ENCODE data around the gene CWC15.
"Not testable (repeated sequence)": the region's sequence is repeated elsewhere in the genome, so short reads cannot be mapped to it uniquely, and the experiment has no call there.

CWC15 gene

DNA sequence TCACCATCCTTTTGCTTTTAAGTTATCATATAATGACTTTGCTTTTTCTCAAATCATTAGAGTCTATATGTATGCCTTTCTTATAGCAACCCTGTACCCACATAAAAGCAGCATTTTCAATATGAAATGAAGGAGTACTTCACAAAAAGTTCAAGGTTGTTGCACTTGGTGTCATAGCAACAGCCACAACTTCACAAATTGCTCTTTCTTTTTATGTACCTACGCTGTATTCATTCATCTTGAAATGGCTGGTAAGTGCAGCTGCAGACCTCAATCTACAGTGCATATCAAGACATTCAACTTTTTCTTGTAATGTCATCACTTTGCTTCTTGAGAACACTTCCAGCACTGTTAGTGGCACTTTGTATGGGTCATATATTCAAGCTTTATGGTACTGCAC, 18.6 kb downstream of the CWC15 start:
- DNase-seq (ENCODE audit: low read depth), result no peak

DNA sequence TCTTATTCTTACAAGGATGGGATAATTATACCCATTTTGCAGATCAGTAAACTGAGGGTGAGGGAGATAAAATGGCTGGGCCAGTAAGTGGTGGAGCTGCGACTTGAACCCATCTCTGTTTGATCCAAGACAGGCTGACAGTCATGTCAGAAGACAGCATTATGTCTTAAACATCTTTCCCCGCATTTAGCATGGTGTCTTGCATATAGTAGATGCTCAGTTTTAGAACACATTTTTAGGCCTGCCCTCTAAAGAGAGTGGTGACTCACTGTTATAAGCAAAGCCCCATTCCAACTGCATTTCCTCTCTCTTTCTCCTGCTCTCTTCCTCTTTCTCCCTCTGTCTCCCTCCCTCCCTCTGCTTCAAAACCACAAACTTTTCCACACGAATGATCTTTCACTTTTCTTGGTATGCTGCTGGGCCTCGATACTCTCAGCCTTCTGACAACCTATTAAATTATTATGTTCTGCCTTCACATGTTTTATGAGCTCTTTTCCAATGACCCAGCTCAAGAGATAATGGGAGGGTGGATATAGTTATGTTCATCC, 25.2 kb downstream of the CWC15 start:
- peak; percentile 65 for DNase-seq (ENCODE audit: low read depth)

DNA sequence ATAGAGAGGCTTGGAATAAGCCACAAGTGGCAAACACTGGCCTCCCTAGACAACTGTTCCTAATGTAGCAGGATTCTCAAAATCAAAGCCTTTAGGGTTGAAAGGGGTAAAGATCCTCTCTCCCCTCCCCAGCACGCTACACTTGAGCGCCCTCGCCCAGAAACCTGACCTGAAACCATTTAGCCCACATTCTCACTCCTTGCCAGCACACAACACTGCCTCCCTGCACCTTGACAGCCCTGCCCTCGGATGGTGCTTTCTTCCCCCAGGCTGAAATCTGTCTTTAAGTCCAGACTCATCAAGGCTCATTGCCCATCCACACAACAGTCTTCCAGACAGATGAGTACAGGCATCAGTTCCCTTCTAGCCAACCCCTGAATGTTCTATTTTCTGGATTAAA, 26.5 kb downstream of the CWC15 start:
- no peak for DNase-seq (ENCODE audit: low read depth)

DNA sequence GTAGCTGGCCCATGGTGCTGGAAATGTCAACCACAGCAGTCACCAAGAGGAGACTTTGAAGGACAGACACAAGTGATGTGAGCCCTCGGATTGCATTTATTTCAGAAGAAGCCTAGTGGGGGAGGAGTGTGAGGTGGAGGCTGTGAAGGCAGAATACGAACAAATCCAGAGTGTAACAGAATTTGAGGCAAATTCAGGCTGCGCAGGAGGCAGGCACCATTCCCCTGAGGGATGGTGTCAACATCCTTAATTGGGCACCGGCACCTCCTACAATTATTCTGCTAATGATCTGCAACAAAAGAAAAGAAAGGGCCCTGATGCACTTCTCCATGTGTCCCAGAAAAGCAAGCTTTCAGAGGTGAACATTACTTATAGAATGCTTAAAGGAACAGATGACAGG, 32.2 kb downstream of the CWC15 start:
- no peak for DNase-seq (ENCODE audit: low read depth)

DNA sequence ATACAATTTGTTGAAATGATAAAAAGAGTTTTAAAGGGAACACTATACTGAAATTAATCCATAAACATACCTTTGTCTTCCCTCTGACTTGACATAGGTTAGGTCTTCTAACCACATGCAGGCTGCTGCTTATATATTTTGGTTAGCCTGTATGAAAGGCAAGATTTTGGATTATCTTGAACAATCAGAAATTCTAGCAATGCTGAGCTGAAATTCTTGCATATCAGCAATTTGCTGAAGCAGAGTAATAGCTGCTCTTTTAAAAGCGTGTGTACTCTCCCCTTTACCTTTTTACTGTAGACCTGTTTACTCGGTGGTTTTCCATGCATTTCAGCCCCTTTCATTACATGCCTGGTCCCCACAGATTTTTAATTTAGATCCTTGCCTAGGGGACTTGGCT, 34.0 kb downstream of the CWC15 start:
- DNase-seq (ENCODE audit: low read depth), result no peak

DNA sequence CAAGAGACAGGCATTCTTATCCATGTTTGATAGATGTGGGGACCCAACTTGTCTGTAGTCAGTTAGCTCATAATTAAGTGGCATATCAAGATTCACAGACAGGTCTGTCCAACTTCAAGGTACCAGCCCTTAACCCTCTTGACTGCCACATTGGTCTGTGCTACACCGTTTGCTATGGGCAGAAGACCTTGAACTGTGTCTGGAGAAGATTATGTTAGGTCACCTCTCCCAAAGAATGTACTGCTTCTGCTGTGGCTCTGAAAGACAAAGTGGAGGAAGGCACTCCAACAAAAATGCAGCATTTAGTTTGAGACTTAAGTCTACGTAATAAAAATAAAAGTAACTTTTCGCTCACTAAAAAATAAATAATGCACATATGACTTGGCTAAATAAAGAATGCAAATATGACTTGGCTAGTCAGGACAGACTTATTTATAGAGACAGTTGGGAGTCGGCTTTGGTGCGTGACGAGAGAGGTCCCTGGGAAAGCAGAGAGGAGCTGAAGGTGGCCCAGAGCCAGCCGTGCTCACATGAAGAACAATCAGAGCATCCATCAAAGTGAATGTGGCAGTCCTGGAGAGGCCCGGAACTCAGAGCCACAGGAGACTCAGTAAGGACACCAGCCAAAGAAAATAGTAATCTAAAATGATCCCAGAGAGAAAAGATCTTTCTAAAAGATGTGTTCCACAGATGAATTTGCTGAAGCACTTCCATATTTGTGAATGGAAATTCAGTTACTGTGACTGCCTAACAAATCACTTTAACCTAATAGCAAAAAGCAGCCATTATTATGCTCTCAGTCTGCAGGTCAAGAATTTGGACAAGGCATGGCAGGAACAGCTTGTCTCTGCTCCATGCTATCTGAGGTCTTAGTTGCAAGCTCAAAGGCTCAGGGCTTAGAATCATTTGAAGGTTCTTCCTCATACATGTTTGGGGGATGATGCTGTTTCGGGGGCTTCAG, 35.0 kb downstream of the CWC15 start:
- DNase-seq (ENCODE audit: low read depth), result peak; percentile 23

DNA sequence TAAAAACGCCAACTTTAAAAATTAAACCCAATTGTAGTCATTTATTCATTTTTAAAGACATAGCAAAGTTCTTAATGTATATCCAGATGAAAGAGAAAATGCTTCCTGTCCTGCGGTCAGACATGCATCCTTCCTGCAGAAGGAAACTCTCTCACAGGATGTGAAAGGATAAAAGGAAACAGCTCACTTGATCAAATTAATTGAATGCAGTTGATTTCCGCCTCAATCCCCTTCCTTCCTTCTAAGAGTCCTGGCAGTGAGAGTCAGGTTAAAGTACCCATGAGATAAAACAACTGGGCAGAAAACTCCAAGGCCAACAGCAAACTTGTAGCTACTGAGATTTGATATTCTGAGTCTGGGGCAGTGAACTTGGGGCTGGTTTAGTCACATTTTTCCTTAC, 38.5 kb downstream of the CWC15 start:
- DNase-seq (ENCODE audit: low read depth), result no peak

DNA sequence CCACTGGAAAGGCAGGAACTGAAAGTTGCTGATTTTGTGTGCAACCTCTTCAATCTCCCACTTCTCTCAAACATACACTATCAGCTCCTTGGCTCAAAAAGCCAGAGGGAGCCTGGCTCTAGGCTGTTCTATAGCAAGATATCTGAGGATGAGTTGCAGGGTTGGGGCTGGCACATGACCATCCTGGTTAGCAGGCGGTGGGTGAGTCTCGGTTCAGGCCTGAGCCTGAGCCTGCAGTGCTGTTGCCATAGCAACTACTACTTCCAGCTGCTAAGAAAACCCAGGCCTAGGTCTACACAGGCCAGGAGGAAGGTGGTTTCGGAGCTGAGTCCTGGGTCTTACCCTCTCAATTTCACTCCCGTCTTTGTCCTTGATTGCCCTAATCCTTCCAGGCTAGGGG, 39.0 kb downstream of the CWC15 start:
- peak; percentile 27 for DNase-seq (ENCODE audit: low read depth)

DNA sequence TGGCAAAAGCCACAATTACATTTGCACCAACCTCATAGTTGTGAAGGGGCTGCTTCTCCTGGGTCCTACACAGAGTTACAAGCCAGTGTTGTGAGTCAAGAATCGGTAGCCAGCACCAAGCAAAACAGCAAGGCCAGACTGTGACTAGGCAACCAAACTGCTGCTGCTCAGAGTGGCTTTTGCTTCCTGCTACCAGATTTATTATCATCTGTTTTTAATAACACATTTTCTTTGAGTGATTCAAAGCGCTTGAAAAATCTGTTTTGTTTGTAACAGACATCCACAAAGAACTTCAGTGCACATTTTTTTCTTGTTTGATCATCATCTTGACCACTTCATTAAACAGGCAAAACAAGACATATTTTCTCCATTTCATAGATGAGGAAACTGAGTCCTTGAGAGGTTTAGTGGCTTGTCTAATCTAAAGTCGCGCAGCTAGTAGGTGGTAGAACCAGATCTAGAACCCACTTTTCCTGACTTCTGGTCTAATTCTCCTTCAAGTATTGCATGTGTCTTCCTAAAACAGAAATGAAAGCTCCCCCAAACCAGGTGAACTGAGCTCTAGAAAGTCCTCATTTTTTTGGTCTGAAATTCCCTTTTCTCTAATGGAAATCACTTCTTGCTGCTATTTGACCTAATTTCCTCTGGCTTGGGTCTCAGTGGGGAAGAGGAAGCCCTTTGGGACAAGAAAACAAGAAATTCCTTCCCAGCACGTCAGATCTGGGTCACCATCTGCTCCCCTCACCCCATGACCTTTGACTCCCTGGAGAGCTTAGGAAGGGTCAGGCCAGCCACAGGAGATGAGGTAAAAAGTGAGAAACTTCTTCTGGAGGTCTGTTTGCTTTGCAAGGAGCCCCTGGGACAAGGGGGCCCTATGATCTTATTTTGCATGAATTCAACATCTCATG, 39.9 kb downstream of the CWC15 start:
- peak; percentile 92 for DNase-seq (ENCODE audit: low read depth)

DNA sequence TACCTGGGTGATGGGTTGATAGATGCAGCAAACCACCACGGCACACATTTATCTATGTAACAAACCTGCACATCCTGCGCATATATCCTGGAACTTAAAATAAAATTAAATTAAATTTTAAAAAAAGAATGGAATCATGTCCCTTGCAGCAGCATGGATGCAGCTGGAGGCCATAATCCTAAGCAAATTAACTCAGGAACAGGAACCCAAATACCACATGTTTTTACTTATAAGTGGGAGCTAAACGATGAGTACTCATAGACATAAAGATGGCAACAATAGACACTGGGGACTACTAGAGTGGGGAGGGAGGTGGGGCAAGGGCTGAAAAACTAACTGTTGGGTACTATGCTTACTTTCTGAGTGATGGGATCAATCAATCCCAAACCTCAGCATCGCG, 40.9 kb downstream of the CWC15 start:
- DNase-seq (ENCODE audit: low read depth), result no peak

DNA sequence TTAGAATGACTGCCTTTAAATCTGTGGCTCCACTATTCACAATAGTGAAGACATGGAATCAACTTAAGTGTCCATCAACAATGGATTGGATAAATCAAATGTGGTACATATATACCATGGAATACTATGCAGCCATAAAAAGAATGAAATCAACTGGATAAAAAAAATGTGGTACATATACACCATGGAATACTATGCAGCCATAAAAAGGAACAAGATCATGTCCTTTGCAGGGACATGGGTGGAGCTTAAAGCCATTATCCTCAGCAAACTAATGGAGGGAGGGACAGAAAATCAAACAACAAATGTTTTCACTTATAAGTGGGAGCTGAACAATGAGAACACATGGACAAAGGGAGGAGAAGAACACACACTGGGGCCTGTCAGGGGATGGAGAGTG, 41.3 kb downstream of the CWC15 start:
- DNase-seq (ENCODE audit: low read depth), result not testable (repeated sequence)

DNA sequence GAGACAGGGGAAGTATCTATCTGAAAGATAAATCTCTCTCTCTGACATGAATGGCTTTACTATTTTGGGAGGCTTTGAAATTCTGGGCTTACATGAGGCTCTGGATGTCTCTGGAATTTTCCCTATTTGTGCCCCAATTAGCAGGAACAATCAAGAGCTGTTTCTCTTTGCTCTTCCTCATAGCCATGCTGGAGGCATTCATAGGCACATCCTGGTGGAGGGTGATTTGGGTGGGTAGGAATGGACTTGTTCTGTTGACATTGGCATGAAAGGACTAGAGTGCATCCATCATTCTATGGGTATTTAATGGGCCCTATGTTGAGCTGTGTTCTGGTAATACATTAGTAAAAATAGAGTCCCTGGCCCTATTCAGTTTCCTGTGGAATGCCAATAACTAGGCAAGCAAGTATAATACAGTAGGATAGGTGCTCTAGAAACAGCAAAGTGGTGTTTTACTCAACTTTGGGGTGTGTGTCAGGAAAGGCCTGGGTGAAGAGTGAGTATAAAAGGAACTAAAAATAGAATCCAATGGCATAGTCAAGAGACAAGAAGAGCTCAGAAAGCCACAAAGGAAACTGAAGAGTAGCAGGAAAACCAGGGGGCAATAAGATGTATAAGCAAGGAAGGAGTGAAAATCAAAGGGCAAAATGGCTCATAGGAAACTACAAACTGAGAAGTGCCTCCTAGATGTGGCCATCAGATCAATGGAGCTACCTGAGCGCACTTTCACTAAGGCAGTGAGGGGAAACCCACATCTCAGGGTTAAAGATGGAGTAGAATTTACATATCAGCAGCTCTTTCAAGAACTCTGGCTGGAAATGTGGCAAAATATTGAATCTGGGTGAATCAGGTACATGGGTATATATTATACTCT, 45.0 kb downstream of the CWC15 start:
- DNase-seq (ENCODE audit: low read depth), result no peak

DNA sequence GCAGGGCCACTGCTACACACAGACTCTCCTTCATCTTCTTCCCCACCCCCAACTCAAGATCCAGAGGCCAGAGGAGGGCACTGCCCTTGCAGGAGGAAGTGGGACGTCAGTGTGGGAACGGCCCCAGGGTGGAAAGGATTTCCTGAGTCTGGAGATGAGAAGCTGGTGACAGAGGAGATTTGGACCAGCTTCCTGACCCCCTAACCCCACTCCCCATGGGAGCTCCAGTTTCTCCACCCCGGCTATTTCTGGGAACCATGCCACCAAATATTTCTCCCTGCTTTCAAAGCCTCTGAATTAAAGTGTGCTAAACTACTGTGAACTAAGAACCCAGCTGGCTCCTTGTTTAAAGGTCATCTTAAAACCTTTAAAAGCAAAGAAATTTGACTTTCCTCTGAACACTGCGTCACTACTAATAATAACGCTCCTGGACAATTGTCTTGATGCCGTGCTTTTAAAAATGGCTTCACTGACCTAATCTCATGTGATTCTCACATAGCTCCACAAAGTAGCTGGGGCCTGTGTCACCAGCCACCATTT, 46.6 kb downstream of the CWC15 start:
- DNase-seq (ENCODE audit: low read depth), result peak; percentile 68

DNA sequence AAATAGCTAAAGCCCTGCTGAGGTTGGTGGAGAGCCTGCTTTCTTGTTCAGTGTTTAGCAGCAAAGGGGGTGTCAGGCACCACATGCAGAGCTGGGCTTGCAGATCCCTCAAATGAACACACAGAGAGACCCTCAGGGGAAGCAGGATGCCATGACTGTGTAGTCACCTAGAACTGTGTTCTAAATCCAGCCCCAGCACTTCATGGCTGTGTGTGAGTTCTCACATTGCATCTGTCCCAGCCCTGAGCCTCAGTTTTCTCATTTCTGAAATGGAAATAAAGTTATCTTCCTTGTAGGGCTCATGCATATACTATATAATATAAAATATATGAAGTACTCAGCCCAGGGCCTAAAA, 47.1 kb downstream of the CWC15 start:
- no peak for DNase-seq (ENCODE audit: low read depth)

DNA sequence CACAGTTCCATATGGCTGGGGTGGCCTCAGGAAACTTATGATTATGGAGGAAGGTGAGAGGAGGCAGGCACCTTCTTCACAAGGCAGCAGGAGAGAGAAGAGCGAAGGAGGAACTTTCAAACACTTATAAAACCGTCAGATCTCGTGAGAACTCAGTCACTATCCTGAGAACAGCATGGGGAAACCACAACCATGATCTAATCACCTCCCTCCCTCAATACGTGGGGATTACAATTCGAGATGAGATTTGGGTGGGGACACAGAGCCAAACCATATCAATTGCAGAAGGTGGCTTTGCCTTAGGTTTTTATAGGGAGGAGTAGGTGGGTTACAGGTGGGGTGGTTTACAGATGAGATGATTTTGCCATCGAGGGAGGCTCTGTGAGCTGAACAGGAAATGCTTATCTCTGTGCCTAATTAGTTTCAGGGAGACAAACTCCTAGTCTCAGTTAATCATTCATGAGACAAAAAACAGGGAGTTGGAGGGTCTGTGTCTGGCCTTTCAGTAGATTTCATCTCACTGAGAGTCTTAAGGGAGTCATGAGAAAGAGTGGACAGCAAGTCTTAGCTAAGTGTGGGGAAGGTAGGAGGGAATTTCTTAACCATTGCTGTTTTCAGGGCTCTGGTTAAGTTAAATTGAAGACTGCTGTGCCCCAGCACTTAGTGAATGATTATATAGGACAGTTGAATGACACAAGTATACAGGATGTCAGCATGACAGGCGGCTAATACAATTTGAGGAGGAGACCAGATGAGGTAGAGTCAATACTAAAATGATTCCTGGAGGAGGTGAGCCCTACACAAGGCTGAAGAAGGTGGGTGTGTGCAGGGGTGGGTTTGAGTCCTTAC, 47.7 kb downstream of the CWC15 start:
- no peak for DNase-seq (ENCODE audit: low read depth)

DNA sequence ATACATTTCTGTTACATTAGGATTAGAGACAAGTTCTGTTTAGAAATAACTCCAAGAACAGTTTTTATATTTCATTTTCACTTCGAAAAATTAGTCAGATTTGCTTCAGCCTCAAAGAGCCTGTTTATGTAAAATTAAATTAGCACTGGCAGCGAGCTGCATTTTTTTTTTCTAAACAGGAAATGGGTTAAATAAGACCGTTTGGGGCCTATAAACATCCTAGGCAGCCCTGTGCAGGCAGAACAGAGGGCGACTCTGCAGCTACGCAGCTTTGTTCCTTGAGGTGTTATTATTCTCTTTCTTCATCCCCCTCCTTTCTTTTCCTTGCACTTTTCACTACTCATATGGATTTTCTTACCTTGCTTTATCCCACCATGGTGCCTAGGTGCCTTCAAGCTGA, 48.7 kb downstream of the CWC15 start:
- DNase-seq (ENCODE audit: low read depth), result no peak

DNA sequence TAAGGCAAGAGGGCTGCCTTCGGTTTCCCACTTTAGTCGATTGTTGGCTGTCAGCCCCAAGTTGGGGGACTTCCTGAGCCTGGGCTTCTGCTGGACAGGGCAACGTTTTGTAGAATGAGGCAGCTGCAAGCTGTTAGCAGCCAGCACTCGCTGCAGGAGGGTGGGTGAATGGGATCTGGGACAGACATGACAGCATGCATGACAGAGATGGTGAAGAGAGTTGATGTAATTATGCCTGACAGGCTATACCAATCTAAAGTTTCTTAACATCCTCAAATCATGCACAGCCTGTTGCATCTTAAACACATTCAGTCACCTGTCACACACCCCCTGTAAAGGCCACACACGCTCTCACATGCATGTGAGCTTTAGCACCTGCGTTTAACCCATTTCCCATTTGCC, 49.2 kb downstream of the CWC15 start:
- DNase-seq (ENCODE audit: low read depth), result no peak

DNA sequence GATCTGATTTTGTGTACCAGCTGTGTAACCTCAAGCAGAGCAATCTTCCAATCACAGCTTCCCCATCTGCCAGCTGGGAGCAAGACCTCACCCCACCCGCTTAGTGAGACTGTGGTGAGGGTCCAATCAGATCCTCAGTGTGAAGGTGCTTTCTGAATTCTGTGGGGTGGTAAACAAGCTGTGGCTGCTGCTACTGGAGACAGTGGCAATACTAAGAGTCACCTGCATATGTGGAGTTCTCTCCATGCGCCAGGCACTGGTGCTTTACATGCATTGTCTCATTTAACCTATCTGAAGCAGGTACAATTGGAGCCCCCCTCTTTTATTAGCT, 50.4 kb downstream of the CWC15 start:
- no peak for DNase-seq (ENCODE audit: low read depth)

DNA sequence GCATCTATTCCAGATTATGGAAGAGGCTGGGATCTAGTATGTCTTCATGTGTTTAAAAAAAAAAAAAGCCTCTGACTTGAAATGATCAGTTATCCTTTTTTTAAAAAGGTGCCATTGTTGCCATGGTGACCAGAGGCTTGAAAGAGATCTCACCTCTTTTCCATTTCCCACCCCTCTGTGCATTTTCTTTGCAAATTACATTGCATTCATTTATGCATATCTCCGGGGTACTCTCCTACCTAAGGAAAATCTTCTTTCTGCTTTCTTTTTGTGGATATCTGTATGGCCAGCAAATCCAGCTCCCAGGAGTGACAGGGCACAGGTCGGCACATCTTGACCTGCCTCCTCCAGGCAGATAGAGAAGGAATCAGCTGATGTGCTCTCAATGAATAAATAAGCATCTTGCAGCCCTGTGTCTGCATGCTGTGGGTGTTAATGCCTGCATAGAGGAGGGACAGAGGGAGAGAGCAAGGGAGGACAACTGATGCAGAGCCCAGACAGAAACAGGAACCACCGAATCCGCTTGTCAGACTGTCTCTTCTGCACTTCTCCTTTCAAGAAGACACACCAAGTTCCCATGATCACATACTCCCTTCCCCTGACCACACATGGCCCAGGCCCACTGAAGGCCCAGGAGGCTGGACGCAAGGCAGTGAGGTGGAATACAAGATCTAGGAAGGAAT, 50.9 kb downstream of the CWC15 start:
- no peak for DNase-seq (ENCODE audit: low read depth)

DNA sequence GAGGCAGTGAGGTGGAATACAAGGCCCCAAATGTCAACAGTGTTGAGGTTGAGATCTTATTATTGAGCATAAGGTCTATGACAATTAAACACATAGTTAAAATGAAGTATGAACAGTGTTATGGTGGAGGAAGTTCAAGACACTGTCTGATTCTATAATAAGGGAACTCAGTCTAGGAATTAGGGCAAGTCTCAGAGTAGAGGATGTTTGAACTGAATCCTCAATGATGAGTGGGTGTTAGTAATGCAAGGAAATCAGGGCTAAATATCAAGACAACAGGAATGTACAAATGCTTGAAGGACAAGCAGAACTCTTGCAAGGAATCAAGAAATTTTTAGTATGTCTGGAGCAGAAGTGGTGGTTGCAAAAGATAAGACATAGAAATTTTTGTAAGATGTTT, 53.0 kb downstream of the CWC15 start:
- DNase-seq (ENCODE audit: low read depth), result no peak

All from non-pigmented ciliary epithelial cell (primary cell).